Prostate gland (tissue), 2 donors: ENCODE results near the gene TMEM74B.

ENCODE experiments used
- CTCF ChIP-seq, 4 experiments: fragments of 200-600 bp in 2 of 4; fragments of 450-650 bp in 2 of 4; sonication (generic) in 2 of 4; IDR thresholded peaks; 1 replicate in 3 of 4; 2 replicates in 1 of 4; pipeline ENCODE4 v1.5.1; 2016 to 2019; ENCODE audit warnings: antibody characterized with exemption in 4 of 4, mild to moderate bottlenecking in 2 of 4, moderate library complexity in 2 of 4
- POLR2A ChIP-seq: fragments of 450-650 bp; IDR thresholded peaks from one replicate; pipeline ENCODE4 v1.6.1; 2016; ENCODE audit warnings: antibody characterized with exemption, mild to moderate bottlenecking
- POLR2AphosphoS5 ChIP-seq: sonication (generic); formaldehyde crosslinking; IDR thresholded peaks from one replicate; pipeline ENCODE4 v1.6.1; 2017; ENCODE audit warnings: antibody characterized with exemption

- TF ChIP-seq CTCF (IDR thresholded peaks at IDR 0.05) (no peak), POLR2A (no peak), POLR2AphosphoS5 (no peak)
Observed at GRCh38 chr20:1173698-1174097, 11.1 kb downstream of the TMEM74B start.
